HG02970 (cell line): ENCODE data around the gene ABHD12B.
"Not testable (repeated sequence)": the region's sequence is repeated elsewhere in the genome, so short reads cannot be mapped to it uniquely, and the experiment has no call there.

Source experiments
- ATAC-seq: cut with Tn5 transposase; IDR thresholded peaks from one replicate; pipeline ENCODE4 v1.9.1; 2021; ENCODE audit warnings: mild to moderate bottlenecking, moderate library complexity, moderate number of reproducible peaks; ENCODE audit not compliant: unreplicated experiment, low FRiP score

ABHD12B gene

DNA sequence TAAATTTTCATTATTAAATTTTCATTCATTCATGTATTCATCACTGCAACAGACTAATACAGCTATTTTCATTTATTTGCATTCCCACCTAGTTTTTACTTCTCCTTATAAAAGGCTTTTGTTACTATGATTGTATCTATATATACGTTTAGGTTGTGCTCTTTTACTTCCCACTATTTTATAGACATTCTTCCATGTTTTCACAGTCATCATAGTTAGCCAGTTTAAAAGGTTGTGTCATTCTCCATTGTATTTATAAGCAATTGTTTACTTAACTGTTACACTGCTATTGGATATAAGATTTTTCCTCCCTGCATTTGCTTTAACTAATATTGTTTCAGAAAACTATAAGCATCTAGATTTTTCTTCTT lies 12.0 kb downstream of the ABHD12B start:
- no peak for ATAC-seq

GRCh38 chr14:50887476-50887875 lies 15.6 kb downstream of the ABHD12B start:
- no peak for ATAC-seq

GRCh38 chr14:50892255-50892654 lies 20.4 kb downstream of the ABHD12B start:
- ATAC-seq: no peak

DNA sequence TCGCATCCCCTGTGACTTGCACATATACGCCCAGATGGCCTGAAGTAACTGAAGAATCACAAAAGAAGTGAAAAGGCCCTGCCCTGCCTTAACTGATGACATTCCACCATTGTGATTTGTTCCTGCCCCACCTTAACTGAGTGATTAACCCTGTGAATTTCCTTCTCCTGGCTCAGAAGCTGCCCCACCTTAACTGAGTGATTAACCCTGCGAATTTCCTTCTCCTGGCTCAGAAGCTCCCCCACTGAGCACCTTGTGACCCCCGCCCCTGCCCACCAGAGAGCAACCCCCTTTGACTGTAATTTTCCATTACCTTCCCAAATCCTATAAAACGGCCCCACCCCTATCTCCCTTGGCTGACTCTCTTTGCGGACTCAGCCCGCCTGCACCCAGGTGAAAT lies 24.6 kb downstream of the ABHD12B start:
- not testable (repeated sequence) for ATAC-seq

DNA sequence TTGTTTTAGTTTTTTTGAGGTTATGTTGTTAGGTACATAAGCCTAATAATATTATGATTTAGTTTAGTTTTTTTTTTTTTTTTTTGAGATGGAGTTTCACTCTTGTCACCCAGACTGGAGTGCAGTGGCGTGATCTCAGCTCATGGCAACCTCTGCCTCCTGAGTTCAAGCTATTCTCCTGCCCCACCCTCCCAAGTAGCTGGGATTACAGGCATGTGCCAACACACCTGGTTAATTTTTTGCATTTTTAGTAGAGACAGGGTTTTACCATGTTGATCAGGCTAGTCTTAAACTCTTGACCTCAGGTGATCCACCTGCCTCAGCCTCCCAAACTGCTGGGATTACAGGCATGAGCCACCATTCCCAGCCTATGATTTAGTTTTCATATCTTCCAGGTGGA lies 25.2 kb downstream of the ABHD12B start:
- ATAC-seq: not testable (repeated sequence)

DNA sequence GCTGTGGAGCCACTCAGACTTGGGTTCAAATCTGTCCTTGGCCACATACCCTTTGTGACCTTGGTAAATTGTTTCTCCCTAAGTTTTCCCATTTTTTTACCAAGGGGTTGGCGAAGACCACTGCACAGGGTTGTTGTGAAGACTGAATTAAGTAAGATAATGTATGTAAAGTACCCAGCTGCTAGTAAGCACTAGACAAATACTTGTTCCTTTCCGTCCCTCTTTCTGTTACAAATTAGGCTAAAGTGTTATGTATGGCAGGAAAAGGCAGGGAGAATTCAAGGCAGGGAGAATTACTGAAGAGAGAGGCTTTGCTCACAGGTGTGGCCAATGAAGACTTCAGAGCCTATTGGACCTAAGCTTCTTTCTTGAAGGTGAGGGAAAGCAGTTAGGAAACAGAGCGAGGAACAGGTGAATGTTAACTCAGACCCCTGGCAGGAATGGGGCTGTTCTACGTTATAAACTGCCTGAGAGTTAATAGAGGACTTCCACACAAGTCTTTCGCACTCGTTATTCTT lies 25.9 kb downstream of the ABHD12B start:
- ATAC-seq: no peak

- ATAC-seq: no peak
Measured at GRCh38 chr14:50901361-50901760, 29.5 kb downstream of the ABHD12B start.

DNA sequence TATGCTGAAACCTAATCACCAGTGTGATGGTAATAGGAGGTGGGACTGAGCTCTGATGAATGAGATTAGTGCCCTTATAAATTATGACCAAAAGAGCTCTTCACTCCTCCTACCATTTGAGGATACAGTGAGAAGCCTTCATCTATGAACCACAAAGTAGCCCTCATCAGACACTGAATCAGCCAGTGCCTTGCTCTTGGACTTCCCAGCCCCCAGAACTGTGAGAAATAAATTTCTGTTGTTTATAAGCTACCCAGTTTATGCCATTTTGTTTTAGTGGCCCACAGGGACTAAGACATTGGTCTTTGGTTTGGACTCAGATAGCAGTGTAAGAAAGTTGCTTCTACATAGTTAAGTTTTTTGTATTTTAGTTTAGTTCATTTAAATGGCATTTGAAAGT lies 32.9 kb downstream of the ABHD12B start:
- no peak for ATAC-seq

DNA sequence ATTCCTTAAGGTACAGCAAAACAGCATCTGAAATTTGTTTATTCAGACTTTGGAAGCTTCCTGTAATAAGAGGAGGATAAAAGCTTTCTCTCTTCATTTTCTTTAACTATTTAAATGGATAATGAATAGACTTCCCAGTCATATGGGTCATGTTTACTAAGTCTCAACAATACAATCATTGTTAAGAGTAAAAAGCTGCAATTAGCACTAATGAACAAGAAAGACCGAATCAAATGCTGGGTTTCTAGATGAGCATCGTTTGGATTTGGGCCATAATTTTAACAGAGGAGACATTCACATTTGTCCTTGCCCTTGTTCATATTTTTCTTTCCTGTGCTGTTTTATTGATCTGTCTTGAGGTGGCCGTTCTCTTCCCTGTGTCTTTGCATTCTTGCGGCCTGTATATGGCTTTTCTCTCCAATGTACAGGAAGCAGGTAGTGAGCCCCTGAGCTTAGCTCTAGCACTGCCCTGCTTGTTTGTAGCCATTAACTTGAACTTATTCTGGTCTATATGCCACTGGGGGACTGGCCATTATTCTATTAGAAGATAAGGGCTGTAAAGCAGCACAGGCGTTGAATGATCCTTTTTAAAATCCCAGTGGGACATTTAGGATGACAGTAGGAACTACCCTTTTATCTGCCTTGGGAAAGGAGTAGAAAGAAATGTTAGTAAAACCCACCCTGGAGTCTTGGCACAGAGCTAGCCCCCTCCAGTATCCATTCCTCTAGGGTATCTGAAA lies 34.6 kb downstream of the ABHD12B start:
- no peak for ATAC-seq

DNA sequence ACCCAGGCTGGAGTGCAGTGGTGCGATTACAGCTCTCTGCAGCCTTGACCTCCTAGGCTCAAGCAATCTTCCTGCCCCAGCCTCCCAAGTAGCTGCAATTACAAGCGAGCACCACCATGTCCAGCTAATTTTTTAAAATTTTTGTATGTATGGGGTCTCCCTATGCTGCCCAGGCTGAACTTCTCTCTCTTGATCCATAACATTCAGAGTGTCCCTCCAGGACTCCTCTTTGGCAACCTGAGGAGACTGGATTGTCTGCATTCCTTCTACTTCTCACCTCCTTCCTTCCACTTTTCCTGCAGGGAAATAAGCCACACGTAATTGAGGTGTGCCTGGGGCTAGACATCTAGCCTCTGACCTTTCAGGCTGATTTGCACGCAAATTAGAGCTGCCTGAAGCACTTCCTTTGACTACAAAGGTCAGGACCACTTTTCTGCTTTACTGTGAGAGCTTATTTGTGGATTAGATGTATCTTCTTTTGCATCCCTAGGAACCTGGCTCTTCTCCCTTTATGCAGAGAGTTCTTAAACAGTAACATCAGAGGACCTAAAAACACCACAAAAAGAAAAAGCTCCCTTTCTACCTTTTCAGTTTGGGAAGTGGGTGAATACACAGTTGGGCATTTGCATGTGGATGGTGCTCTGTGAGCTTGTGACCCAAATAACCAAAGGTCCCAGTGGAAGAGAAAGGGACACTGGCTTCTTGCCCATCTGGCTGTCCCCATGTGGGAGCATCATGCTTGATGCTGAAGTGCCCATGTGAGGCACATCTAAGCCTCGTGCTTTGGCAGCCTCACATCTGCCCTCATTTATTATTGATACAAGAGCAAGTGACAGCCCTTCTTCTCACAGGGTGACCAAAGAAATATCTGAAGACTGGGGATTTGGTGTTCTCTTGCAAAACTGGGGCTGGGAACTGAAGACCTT lies 38.9 kb downstream of the ABHD12B start:
- no peak for ATAC-seq

DNA sequence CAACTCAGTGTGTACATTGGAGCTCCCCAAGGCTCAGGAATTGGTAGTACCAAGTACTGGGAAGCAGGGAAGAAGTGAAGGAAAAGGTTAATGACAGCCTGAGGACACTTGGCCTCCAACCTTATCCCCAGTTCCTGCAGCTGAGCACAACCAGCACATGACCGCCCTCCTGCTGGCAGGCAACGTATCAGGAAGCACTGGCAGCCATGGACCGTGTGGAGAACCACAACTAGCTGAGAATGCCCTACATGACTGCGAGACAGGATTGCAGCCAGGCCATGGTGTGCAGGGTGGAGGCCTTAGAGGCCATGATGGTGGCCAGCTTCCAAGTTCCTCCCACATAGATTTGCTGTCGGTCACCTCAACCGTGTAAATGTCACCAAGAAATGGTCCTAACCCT lies 45.6 kb downstream of the ABHD12B start:
- ATAC-seq: no peak

DNA sequence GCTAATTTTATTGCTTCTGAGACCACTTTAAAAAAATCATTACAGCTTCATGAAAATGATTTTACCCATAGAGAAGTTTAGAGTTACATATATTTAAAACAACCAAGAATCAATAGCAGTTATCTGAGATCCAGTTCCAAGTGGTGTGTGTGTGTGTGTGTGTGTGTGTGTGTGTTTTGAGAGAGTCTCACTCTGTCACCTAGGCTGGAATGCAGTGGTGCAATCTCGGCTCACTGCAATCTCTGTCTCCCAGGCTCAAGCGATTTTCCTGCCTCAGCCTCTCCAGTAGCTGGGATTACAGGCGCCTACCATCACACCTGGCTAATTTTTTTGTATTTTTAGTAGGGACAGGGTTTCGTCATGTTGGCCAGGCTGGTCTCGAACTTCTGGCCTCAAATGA lies 47.7 kb downstream of the ABHD12B start:
- not testable (repeated sequence) for ATAC-seq

DNA sequence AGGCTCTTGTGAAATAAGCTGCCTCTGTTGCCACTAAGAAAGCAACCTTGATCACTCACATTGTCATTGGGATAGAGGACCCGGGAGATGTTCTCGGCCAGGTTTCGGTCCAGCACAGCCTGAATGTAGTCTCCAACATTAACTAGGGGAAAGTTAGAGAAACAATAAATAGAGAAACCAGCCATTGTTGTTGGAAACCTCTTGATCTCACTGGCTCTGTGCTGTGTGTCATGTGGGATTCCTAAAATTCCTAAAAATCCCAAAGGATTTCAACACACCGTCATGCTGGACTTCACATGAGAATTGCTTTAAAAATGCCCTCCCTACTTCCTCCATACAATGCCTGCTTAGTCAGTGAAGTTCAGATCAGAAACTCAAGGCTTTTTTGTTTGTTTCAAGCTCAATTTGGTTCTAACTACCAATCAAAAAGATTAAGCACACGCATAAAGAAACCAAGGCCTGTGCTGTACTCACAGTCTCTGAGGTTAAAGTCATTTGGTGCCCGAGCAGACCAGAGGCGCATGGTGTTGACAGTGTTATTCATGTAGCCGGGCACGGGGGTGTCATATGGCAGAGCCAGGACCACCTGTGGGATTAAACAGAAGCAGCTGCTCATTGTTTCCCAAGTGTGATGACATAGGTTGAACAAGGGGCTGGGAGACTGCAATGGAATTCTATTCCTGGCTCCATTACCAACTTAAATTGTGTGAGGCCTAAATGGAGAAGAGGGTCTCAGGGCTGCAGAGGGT lies 48.8 kb downstream of the ABHD12B start:
- ATAC-seq: no peak

DNA sequence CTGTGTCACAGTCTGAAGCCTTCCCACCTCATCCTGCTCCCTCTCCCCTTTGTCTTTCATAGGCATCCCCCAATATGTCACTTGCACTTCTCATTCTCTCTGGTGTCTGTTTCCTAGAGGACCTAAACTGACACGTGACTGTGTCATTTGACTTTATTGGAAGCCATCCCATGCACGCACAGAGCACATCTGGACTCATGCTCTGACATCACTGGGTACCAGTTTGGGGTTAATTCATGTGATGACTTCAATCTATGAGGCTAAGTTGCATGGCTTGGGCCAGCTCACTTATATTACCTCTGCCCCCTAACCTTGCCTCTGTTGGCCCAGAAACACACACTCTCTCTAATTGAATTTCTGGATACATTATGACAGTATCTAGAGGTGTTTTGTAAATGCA lies 51.0 kb downstream of the ABHD12B start:
- ATAC-seq: no peak

- no peak for ATAC-seq
Measured at GRCh38 chr14:50924236-50924635, 52.4 kb downstream of the ABHD12B start.

- ATAC-seq: no peak
Measured at GRCh38 chr14:50924843-50925242, 53.0 kb downstream of the ABHD12B start.

DNA sequence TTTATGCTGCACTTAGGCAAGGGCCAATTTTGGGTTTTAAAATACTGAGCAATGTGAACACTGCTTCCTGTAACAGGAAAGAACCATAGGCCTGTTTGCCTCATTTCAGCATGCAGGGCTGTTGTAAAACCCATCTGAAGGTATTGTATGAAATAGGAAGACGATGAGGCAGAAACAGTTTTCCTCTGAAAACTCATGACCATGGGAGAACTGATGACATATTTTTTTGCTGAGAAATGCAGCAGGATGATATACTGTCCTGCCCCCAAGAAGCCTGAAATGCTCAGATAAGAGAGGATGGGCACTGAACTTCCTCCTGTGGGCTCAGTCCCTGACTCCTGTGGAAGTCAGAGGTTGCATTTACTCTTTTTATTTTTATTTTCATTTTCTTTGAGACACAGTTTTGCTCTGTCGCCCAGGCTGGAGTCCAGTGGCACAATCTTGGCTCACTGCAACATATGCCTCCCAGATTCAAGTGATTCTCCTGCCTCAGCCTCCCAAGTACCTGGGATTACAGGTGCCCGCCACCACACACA lies 55.1 kb downstream of the ABHD12B start:
- ATAC-seq: no peak

GRCh38 chr14:50928002-50928635 lies 56.3 kb downstream of the ABHD12B start:
- no peak for ATAC-seq

- ATAC-seq: no peak
Measured at GRCh38 chr14:50929506-50929905, 57.7 kb downstream of the ABHD12B start.

DNA sequence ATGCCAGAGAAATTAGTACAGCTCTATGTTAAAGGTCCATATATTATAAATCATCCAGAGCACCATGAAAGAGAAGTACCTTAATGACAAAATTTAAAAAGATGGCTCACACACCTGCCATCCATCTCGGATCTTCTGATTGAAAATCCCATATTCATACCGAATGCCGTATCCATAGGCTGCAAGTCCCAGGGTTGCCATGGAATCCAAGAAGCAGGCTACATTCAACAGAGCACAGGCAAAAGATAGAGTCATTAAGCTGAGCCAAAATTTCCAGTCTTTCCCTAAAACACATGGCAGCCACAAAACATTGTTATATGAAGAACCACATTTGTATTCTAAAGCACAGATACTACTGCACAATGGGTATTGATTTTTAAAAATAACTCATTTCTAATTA lies 59.7 kb downstream of the ABHD12B start:
- no peak for ATAC-seq
